ENCODE data around the gene ITPR1.

DNA sequence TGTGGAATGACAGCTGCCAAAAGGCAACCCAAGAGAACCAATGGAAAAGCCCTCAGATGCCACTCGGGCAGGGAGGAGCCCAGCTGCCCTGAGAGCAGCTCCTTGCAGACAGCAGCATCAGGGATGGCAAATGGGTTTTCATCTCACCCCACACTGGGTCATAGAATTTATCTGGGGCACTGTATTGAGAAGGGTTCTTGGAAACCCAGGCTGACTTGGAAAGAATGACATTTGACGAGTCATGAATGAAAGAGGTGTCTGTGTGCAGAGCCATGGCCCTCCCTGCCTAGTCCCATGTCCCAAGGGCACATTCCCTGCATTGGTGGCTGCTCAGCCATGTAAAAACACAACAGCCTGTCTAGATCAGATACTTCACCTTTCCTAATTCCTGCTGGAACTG, 328.2 kb downstream of the ITPR1 start:
- no peak for TF ChIP-seq POLR2AphosphoS5 (IDR thresholded peaks at IDR 0.05)
- TF ChIP-seq CTCF (IDR thresholded peaks at IDR 0.05): no peak
